ENCODE measurements around the gene INCA1.

GRCh38 chr17:4944163-4944553, 53.2 kb downstream of the INCA1 start:
- TF ChIP-seq CTCF (IDR thresholded peaks at IDR 0.05; ENCODE audit: low read length) (no peak), EZH2 (IDR thresholded peaks at IDR 0.05; ENCODE audit: borderline replicate concordance, low read length) (no peak)
